Body of pancreas (tissue), 4 donors: ENCODE data around the gene FGF14.

Experiments
- CTCF ChIP-seq, 7 experiments: fragments of 450-650 bp in 4 of 7; fragments of 200-600 bp in 3 of 7; sonication (generic) in 3 of 7; IDR thresholded peaks; one replicate each; pipeline ENCODE4 v1.5.1; 2016 to 2019; ENCODE audit warnings: antibody characterized with exemption in 7 of 7
- POLR2A ChIP-seq, 3 donors: fragments of 450-650 bp; IDR thresholded peaks; one replicate each; pipeline ENCODE4 v1.6.1; 2016; ENCODE audit warnings: antibody characterized with exemption in 3 of 3, mild to moderate bottlenecking in 2 of 3

DNA sequence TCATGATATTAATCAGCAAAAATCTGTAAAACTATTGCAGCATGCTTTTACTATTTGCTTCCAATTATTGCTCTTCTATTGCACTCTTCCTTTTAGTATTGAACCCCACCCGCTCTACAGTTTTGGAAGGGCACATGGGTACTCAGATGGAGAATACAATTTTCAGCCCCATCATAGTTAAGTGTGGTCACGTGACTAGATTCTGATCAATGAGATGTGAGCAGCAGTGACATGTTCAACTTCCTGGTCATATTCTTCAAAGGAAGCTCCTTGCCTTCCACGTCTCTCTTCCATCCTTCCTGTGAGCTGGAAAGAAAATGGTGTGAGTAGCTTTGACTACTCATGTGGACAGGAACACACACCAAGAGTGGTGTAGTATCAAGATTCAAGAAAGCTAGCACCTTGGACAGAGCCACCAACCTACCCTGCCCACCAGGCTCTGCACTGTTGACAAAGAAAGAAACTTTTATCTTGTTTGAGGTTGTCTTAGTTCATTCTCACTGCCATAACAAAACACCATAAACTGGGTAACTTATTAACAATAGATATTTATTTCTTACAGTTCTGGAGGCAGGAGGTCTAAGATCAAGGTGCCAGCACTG lies 3.8 kb upstream of the FGF14 start:
- TF ChIP-seq CTCF (IDR thresholded peaks at IDR 0.05) (no peak), POLR2A (IDR thresholded peaks at IDR 0.05) (no peak)
